B cell (primary cell): ENCODE results near the gene LRP11. TPM values are rescaled to one million over a fixed set of nuclear protein-coding genes. Genes with fewer than 3 reads are reported as not detected.
"Not testable (repeated sequence)": the region's sequence is repeated elsewhere in the genome, so short reads cannot be mapped to it uniquely, and the experiment has no call there.

Experiments
- ATAC-seq: fragments of 200-7000 bp; cut with Tn5 transposase; one replicate; pipeline ENCODE4 v1.10.0; 2021; ENCODE audit warnings: low read depth, mild to moderate bottlenecking, moderate number of reproducible peaks, moderate library complexity
- CTCF ChIA-PET: fragments of 350-600 bp; sonication (Branson Sonifier 250); formaldehyde crosslinking; loops from one replicate; lab custom pipeline; 2021; ENCODE audit warnings: antibody characterized with exemption, inconsistent platforms; lab: Charles Lee
- POLR2A ChIA-PET: fragments of 350-600 bp; sonication (Branson Sonifier 250); formaldehyde crosslinking; loops from one replicate; lab custom pipeline; 2021; ENCODE audit warnings: antibody characterized with exemption; lab: Charles Lee
- DNase-seq: peaks from one replicate; pipeline ENCODE4 v3.0.0; 2013
- H2AFZ ChIP-seq: 2 replicates; pipeline ENCODE4 v1.6.1; 2012; ENCODE audit warnings: mild to moderate bottlenecking, low read depth, low read length; ENCODE audit not compliant: insufficient read depth, poor library complexity, severe bottlenecking
- H3K27ac ChIP-seq, 2 donors: 1 replicate in 1 of 2; 2 replicates in 1 of 2; pipeline ENCODE4 v1.5.1; 2012 to 2013; ENCODE audit warnings: low read length in 2 of 2, mild to moderate bottlenecking in 2 of 2, moderate library complexity in 1 of 2
- H3K27me3 ChIP-seq, 4 experiments: fragments of 200-600 bp in 1 of 4; sonication (generic) in 1 of 4; replicated peaks in 1 of 4; 1 replicate in 2 of 4; 2 replicates in 2 of 4; pipeline versions ENCODE4 v1.6.1 to v1.7.0; 2013 to 2016; ENCODE audit warnings: low read length in 3 of 4, mild to moderate bottlenecking in 2 of 4, mixed read lengths in 1 of 4, moderate library complexity in 1 of 4; ENCODE audit not compliant: insufficient read depth in 4 of 4, control insufficient read depth in 3 of 4; ENCODE audit errors: control extremely low read depth in 1 of 4
- H3K36me3 ChIP-seq, 2 experiments: replicated peaks in 1 of 2; 1 replicate in 1 of 2; 2 replicates in 1 of 2; pipeline versions ENCODE4 v1.6.1 to v1.7.1; 2013; ENCODE audit warnings: low read length in 1 of 2; ENCODE audit not compliant: insufficient read depth in 2 of 2, control insufficient read depth in 1 of 2; ENCODE audit errors: control extremely low read depth in 1 of 2, extremely low read depth in 1 of 2
- H3K4me1 ChIP-seq, 2 donors: fragments of 200-600 bp in 1 of 2; sonication (generic) in 1 of 2; 1 replicate in 1 of 2; 2 replicates in 1 of 2; pipeline versions ENCODE4 v1.5.1 to v1.6.1; 2013 to 2017; ENCODE audit warnings: low read length in 2 of 2; ENCODE audit not compliant: control insufficient read depth in 2 of 2, insufficient read depth in 2 of 2
- H3K4me2 ChIP-seq: replicated peaks from 2 replicates; pipeline ENCODE3; 2012; ENCODE audit warnings: mild to moderate bottlenecking, low read depth, low read length; ENCODE audit not compliant: poor library complexity, severe bottlenecking
- H3K4me3 ChIP-seq, 5 experiments: fragments of 200-600 bp in 1 of 5; sonication (generic) in 1 of 5; 1 replicate in 3 of 5; 2 replicates in 2 of 5; pipeline versions ENCODE4 v1.5.1 to v1.7.0; 2011 to 2016; ENCODE audit warnings: low read length in 4 of 5, mild to moderate bottlenecking in 4 of 5, low read depth in 2 of 5, control low read depth in 1 of 5, moderate library complexity in 1 of 5; ENCODE audit not compliant: insufficient read depth in 1 of 5; ENCODE audit errors: control extremely low read depth in 1 of 5, extremely low read depth in 1 of 5
- H3K79me2 ChIP-seq: fragments of 200-600 bp; sonication (generic); one replicate; pipeline ENCODE4 v1.6.0; 2016; ENCODE audit warnings: low read length; ENCODE audit not compliant: control insufficient read depth, insufficient read depth
- H3K9ac ChIP-seq: fragments of 200-600 bp; sonication (generic); 2 replicates; pipeline ENCODE4 v1.6.1; 2017; ENCODE audit warnings: mild to moderate bottlenecking, low read length, moderate library complexity
- H3K9me3 ChIP-seq, 3 donors: one replicate each; pipeline versions ENCODE4 v1.6.1 to v1.7.1; 2013; ENCODE audit warnings: low read length in 2 of 3; ENCODE audit not compliant: control insufficient read depth in 2 of 3, insufficient read depth in 1 of 3; ENCODE audit errors: control extremely low read depth in 1 of 3
- H4K20me1 ChIP-seq: 2 replicates; pipeline ENCODE4 v1.6.0; 2012; ENCODE audit warnings: mild to moderate bottlenecking, low read length; ENCODE audit not compliant: insufficient read depth, control insufficient read depth, poor library complexity, severe bottlenecking
- H3K27ac Mint-ChIP-seq: one replicate; pipeline ENCODE4 v1.8.0; 2021; ENCODE audit warnings: mixed read lengths
- H3K27me3 Mint-ChIP-seq: one replicate; pipeline ENCODE4 v1.8.0; 2021; ENCODE audit warnings: mixed read lengths
- H3K4me1 Mint-ChIP-seq: one replicate; pipeline ENCODE4 v1.8.0; 2021; ENCODE audit warnings: mixed read lengths
- H3K4me3 Mint-ChIP-seq: one replicate; pipeline ENCODE4 v1.8.0; 2021; ENCODE audit warnings: mixed read lengths
- H3K9me3 Mint-ChIP-seq: one replicate; pipeline ENCODE4 v1.8.0; 2022; ENCODE audit warnings: mixed read lengths; ENCODE audit not compliant: insufficient read depth
- EZH2 ChIP-seq: IDR thresholded peaks from 2 replicates; pipeline ENCODE4 v1.6.1; 2012; ENCODE audit warnings: borderline replicate concordance, low read depth, mild to moderate bottlenecking, moderate library complexity, low read length; ENCODE audit not compliant: insufficient read depth, poor library complexity, severe bottlenecking
- WGBS: methylation state at CpG from one replicate; pipeline ENCODE4 v1.1.5; 2013; ENCODE audit warnings: missing lambda C conversion rate; ENCODE audit not compliant: insufficient coverage; 5-methylcytosine and 5-hydroxymethylcytosine counted together
- intact Hi-C: fragments of 100-400 bp; cut with micrococcal nuclease; formaldehyde crosslinking; loops from one replicate; pipeline ENCODE4 v1.10.0; 2022
- polyA plus RNA-seq: library from polyadenylated mRNA; depleted of rRNA; stranded (reverse); fragments of >200 nt; gene quantifications from 2 replicates; pipeline ENCODE4 v1.2.3, GENCODE V29; 2012
- total RNA-seq, 2 donors: library from RNA; stranded (reverse); fragments of 120-200 nt in 1 of 2; gene quantifications; 1 replicate in 1 of 2; 2 replicates in 1 of 2; pipeline versions ENCODE4 v1.2.3 to v1.2.4, GENCODE V29; 2013 to 2022
- TF ChIP-seq, protein P1 (sequence below): fragments of 200-600 bp; IDR thresholded peaks from one replicate; pipeline ENCODE4 v1.8.0; 2022; ENCODE audit warnings: antibody characterized with exemption, mild to moderate bottlenecking

LRP11 gene
- total and polyA plus RNA-seq, 2 donors (not counting 1 experiment from before 2014, with no cell fraction given): 0.34 to 1.2 TPM

- H3K9ac ChIP-seq: no peak overlapping the region
- H2AFZ ChIP-seq: no peak overlapping the region
- no peak overlapping the region for H3K4me2 ChIP-seq
- ChIA-PET POLR2A (no interaction called here), CTCF (interaction anchor here (1.2 to 1.7 kb wide), 4 partner anchors 10 to 44 kb away, joined by 4 to 9 read pairs (median 5); no protein-coding TSS in a partner anchor)
- Mint-ChIP-seq H3K27ac (no peak overlapping the region), H3K4me1 (no peaks in the 10 kb centered on the region), H3K9me3 (no peaks in the 10 kb centered on the region), H3K27me3 (peaks cover 20% of the 10 kb centered on the region), H3K4me3 (no peak overlapping the region)
- no peak for ATAC-seq
- no CpG with 5 or more reads among the region's 3 CpGs for WGBS
- no peaks in the 10 kb centered on the region for H3K36me3 ChIP-seq
- H3K27ac ChIP-seq: no peak overlapping the region
- H3K4me3 ChIP-seq: no peak overlapping the region
- no peaks in the 10 kb centered on the region for H3K4me1 ChIP-seq
- TF ChIP-seq, protein P1, sequence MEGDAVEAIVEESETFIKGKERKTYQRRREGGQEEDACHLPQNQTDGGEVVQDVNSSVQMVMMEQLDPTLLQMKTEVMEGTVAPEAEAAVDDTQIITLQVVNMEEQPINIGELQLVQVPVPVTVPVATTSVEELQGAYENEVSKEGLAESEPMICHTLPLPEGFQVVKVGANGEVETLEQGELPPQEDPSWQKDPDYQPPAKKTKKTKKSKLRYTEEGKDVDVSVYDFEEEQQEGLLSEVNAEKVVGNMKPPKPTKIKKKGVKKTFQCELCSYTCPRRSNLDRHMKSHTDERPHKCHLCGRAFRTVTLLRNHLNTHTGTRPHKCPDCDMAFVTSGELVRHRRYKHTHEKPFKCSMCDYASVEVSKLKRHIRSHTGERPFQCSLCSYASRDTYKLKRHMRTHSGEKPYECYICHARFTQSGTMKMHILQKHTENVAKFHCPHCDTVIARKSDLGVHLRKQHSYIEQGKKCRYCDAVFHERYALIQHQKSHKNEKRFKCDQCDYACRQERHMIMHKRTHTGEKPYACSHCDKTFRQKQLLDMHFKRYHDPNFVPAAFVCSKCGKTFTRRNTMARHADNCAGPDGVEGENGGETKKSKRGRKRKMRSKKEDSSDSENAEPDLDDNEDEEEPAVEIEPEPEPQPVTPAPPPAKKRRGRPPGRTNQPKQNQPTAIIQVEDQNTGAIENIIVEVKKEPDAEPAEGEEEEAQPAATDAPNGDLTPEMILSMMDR: no peak
- TF ChIP-seq EZH2: no peak
- H3K79me2 ChIP-seq: no peaks in the 10 kb centered on the region
- DNase-seq: no peak
- no peaks in the 10 kb centered on the region for H4K20me1 ChIP-seq
- intact Hi-C loops: no loop called here
- H3K27me3 ChIP-seq: peaks cover 0 to 5% (median 0%) of the 10 kb centered on the region in 4 experiments
- H3K9me3 ChIP-seq: no peaks in the 10 kb centered on the region
Measured at GRCh38 chr6:149845549-149845948, 18.6 kb downstream of the LRP11 start.

DNA sequence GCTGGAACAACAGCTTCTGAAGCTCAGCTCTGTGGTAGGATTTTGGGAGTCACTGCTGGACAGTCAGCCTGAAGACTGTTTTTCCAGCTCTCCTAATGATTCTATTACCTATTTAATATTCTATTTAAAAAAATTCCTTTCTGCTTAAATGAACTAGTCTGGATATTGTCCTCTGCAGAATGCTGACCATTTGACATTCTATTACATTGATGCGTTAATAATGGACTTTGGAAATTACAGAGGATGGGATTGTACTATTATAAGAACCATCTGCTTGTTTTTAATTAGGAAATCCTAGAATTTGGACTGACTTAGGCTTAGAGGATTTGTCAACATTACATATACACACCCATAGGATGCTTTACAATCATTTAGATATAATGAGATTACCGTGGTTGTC is 19.7 kb downstream of the LRP11 start:
- CTCF ChIA-PET: interaction anchor here (1.1 to 1.7 kb wide), 4 partner anchors 9 to 22 kb away, joined by 5 to 9 read pairs (median 6); no protein-coding TSS in a partner anchor
- H3K27me3 Mint-ChIP-seq: peaks cover 28% of the 10 kb centered on the region
- POLR2A ChIA-PET: no interaction called here
- no peak overlapping the region for H3K27ac ChIP-seq
- no peaks in the 10 kb centered on the region for H3K79me2 ChIP-seq
- no peak overlapping the region for H3K27ac Mint-ChIP-seq
- no peaks in the 10 kb centered on the region for H3K36me3 ChIP-seq
- peaks cover 0 to 5% (median 0%) of the 10 kb centered on the region in 4 experiments for H3K27me3 ChIP-seq
- no peaks in the 10 kb centered on the region for H4K20me1 ChIP-seq
- H3K4me1 Mint-ChIP-seq: no peaks in the 10 kb centered on the region
- H3K4me1 ChIP-seq: no peaks in the 10 kb centered on the region
- H3K9ac ChIP-seq: no peak overlapping the region
- intact Hi-C loops: no loop called here
- no peaks in the 10 kb centered on the region for H3K9me3 ChIP-seq
- no peak for TF ChIP-seq EZH2
- TF ChIP-seq, protein P1: no peak
- ATAC-seq (no peak), DNase-seq (no peak)
- no peak overlapping the region for H3K4me3 ChIP-seq
- H3K9me3 Mint-ChIP-seq: no peaks in the 10 kb centered on the region
- WGBS: no CpG with 5 or more reads among the region's 2 CpGs
- H3K4me3 Mint-ChIP-seq: no peak overlapping the region
- no peak overlapping the region for H3K4me2 ChIP-seq
- no peak overlapping the region for H2AFZ ChIP-seq

GRCh38 chr6:149844036-149844435 is 20.1 kb downstream of the LRP11 start:
- intact Hi-C loops, H3K27me3 ChIP-seq, H3K9me3 ChIP-seq, DNase-seq, POLR2A ChIA-PET, H3K9me3 Mint-ChIP-seq, H3K79me2 ChIP-seq, H4K20me1 ChIP-seq, H3K4me1 ChIP-seq, H3K27ac ChIP-seq, H3K36me3 ChIP-seq, H3K9ac ChIP-seq, H3K4me2 ChIP-seq, H3K4me1 Mint-ChIP-seq, ATAC-seq, H3K4me3 Mint-ChIP-seq, H2AFZ ChIP-seq, H3K27ac Mint-ChIP-seq, H3K4me3 ChIP-seq: not testable (repeated sequence)
- WGBS: no CpG with 5 or more reads among the region's 4 CpGs
- CTCF ChIA-PET: interaction anchor here (0.9 to 1.7 kb wide), 3 partner anchors 8 to 23 kb away, joined by 3 to 9 read pairs (median 6); no protein-coding TSS in a partner anchor
- peaks cover 30% of the 10 kb centered on the region for H3K27me3 Mint-ChIP-seq
